ENCODE data around the gene SMARCB1. TPM values are rescaled to one million over a fixed set of nuclear protein-coding genes. Genes with fewer than 3 reads are reported as not detected.

SMARCB1 gene
- total RNA-seq, 1 experiment from 2014 or later = 136 TPM

DNA sequence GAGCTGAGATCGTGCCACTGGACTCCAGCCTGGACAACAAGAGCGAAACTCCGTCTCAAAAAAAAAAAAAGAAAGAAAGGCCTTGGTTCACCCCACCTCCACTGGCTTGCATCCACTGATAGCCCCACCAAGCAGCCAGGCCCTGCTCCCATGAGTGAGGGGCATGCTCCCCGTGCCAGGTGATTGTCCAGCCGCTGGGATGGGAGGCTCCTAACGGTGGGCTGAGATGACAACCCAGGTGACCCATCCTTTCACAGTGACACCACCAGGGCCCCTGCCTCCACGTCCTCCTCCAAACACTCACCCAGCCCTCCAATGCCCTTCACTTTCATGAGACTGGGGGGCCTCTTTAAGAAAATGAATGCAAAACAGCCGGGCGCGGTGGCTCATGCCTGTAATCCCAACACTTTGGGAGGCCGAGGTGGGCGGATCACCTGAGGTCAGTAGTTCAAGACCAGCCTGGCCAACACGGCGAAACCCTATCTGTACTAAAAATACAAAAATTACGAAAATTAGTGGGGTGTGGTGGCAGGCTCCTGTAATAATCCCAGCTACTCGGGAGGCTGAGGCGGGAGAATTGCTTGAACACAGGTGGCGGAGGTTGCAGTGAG lies 60.6 kb downstream of the SMARCB1 start:
- Mint-ChIP-seq H3K4me1 (peaks cover 27 to 44% of the 10 kb centered on the region in 2 experiments), H3K27me3 (ENCODE audit: low read depth) (peaks cover 21% of the 10 kb centered on the region), H3K27ac (no peak overlapping the region), H3K36me3 (ENCODE audit: insufficient read depth in 1 of 3, low read depth in 3 of 3) (no peaks in the 10 kb centered on the region), H3K9me3 (no peaks in the 10 kb centered on the region; a peak in 1 of 5 replicates), H3K4me3 (peak overlapping the region in 1 of 2 experiments; percentile 17; a peak in 1 of 5 replicates)
- no peak overlapping the region for H4K5ac ChIP-seq (ENCODE audit: insufficient read length, low read depth, low read length)
- no peaks in the 10 kb centered on the region for H3K79me1 ChIP-seq (ENCODE audit: insufficient read depth, low read depth, low read length, poor library complexity, severe bottlenecking)
- H3K79me2 ChIP-seq (ENCODE audit: insufficient read depth, low read length) = no peaks in the 10 kb centered on the region
- H3K4me1 ChIP-seq (ENCODE audit: insufficient read depth, low read length) = no peaks in the 10 kb centered on the region; the same call in 1 of the 2 replicates
- no peak overlapping the region for H3K56ac ChIP-seq (ENCODE audit: insufficient read length, low read depth, low read length)
- H2BK20ac ChIP-seq (ENCODE audit: low read depth, low read length, poor library complexity, severe bottlenecking) = no peak overlapping the region
- peaks cover 3% of the 10 kb centered on the region for H3K23me2 ChIP-seq (ENCODE audit: insufficient read length, low read depth, low read length, poor library complexity, severe bottlenecking)
- no peak for DNase-seq
- no peak overlapping the region for H3K4me2 ChIP-seq (ENCODE audit: insufficient read depth, insufficient read length, low read length)
- H2AK5ac ChIP-seq (ENCODE audit: insufficient read length, low read length) = no peak overlapping the region
- H3K9ac ChIP-seq (ENCODE audit: extremely low read depth, insufficient read length, low read length) = no peak overlapping the region
- H3K18ac ChIP-seq (ENCODE audit: insufficient read length, low read depth, low read length) = no peak overlapping the region
- H3K9me3 ChIP-seq (ENCODE audit: control insufficient read depth, low read depth, low read length) = no peaks in the 10 kb centered on the region
- TF ChIP-seq, protein P1, sequence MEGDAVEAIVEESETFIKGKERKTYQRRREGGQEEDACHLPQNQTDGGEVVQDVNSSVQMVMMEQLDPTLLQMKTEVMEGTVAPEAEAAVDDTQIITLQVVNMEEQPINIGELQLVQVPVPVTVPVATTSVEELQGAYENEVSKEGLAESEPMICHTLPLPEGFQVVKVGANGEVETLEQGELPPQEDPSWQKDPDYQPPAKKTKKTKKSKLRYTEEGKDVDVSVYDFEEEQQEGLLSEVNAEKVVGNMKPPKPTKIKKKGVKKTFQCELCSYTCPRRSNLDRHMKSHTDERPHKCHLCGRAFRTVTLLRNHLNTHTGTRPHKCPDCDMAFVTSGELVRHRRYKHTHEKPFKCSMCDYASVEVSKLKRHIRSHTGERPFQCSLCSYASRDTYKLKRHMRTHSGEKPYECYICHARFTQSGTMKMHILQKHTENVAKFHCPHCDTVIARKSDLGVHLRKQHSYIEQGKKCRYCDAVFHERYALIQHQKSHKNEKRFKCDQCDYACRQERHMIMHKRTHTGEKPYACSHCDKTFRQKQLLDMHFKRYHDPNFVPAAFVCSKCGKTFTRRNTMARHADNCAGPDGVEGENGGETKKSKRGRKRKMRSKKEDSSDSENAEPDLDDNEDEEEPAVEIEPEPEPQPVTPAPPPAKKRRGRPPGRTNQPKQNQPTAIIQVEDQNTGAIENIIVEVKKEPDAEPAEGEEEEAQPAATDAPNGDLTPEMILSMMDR (conservative IDR thresholded peaks at IDR 0.05) = no peak
- no peak overlapping the region for H2BK15ac ChIP-seq (ENCODE audit: low read depth, low read length)
- no peak overlapping the region for H3K27ac ChIP-seq (ENCODE audit: insufficient read length, low read depth, low read length)
- H2BK120ac ChIP-seq (ENCODE audit: low read depth, low read length, poor library complexity, severe bottlenecking) = no peak overlapping the region
- no peak overlapping the region for H2BK5ac ChIP-seq (ENCODE audit: insufficient read length, low read length)
- WGBS (ENCODE audit: extremely low coverage, insufficient read length, low lambda C conversion rate) = no CpG with 5 or more reads among the region's 18 CpGs
- no peak overlapping the region for H3K14ac ChIP-seq (ENCODE audit: insufficient read depth, low read length)
- H2BK12ac ChIP-seq (ENCODE audit: insufficient read length, low read depth, low read length) = no peak overlapping the region
- no peak overlapping the region for H2AFZ ChIP-seq (ENCODE audit: low read length)
- H4K8ac ChIP-seq (replicated peaks; ENCODE audit: insufficient read length, low read depth, low read length) = no peak overlapping the region
- H4K91ac ChIP-seq (ENCODE audit: insufficient read length, low read depth, low read length) = no peak overlapping the region
- H3T11ph ChIP-seq (ENCODE audit: low read length) = no peak overlapping the region
- H3K4ac ChIP-seq (ENCODE audit: low read depth, low read length) = no peak overlapping the region
- no peaks in the 10 kb centered on the region for H4K20me1 ChIP-seq (ENCODE audit: control insufficient read depth, insufficient read depth, insufficient read length)
- no peak overlapping the region for H3K23ac ChIP-seq (ENCODE audit: insufficient read length, low read depth, low read length)
- no peaks in the 10 kb centered on the region for H3K27me3 ChIP-seq (ENCODE audit: insufficient read depth, low read length)
